ENCODE measurements around the gene ATP11B. TPM values are rescaled to one million over a fixed set of nuclear protein-coding genes. Genes with fewer than 3 reads are reported as not detected.

ATP11B gene
- total RNA-seq, 2 experiments from 2014 or later: 93.9 to 96.0 TPM

Other genes with a start within 250 kb of the ATP11B start
- 10 to 100 TPM; 47.5 to 53.5 TPM for gene DCUN1D1, start 187.0 kb downstream of the ATP11B start, total RNA-seq